GM12878 (cell line): ENCODE data around the gene DCP1A. TPM values are rescaled to one million over a fixed set of nuclear protein-coding genes. Genes with fewer than 3 reads are reported as not detected.

Source experiments
- ATAC-seq: fragments of 200-7000 bp; cut with Tn5 transposase; 3 replicates; pipeline ENCODE4 v1.9.1; 2020; ENCODE audit warnings: mild to moderate bottlenecking, moderate library complexity
- BruUV-seq: library from RNA; stranded (reverse); fragments of 400-500 nt; replicated peaks from 2 replicates; lab custom pipeline; 2021; lab: Mats Ljungman, UMichigan
- CTCF ChIA-PET: fragments of 300-600 bp; sonication (Branson Sonifier 250); formaldehyde crosslinking; extraction: SDS; loops from one replicate; lab custom pipeline; 2021; ENCODE audit warnings: inconsistent platforms; lab: Yijun Ruan, JAX
- POLR2A ChIA-PET: fragments of 350-600 bp; formaldehyde crosslinking; extraction: SDS; loops from one replicate; lab custom pipeline; 2021; ENCODE audit warnings: inconsistent platforms; lab: Charles Lee
- RAD21 ChIA-PET: fragments of 300-600 bp; sonication (Branson Sonifier 250); formaldehyde crosslinking; loops from one replicate; lab custom pipeline; 2023; ENCODE audit warnings: antibody characterized with exemption; ENCODE audit not compliant: unreplicated experiment; lab: Charles Lee
- SMC1A ChIA-PET: fragments of 300-600 bp; sonication (Branson Sonifier 250); formaldehyde crosslinking; loops from one replicate; lab custom pipeline; 2023; ENCODE audit not compliant: unreplicated experiment, uncharacterized antibody; lab: Charles Lee
- DNase-seq: peaks from one replicate; pipeline ENCODE4 v3.0.0-alpha.2; 2011; ENCODE audit warnings: low read depth, low spot score
- FAIRE-seq: peaks from 3 replicates; lab custom pipeline; 2011; peaks lifted over from hg19 to GRCh38; lab: Jason Lieb, UNC
- H2AFZ ChIP-seq: 2 replicates; pipeline ENCODE4 v1.6.0; 2011; ENCODE audit warnings: low read depth, low read length, control low read depth; ENCODE audit not compliant: control insufficient read depth
- H3K27ac ChIP-seq: 2 replicates; pipeline ENCODE4 v1.5.1; 2011; ENCODE audit warnings: control low read depth; ENCODE audit not compliant: control insufficient read depth, insufficient read depth
- H3K27me3 ChIP-seq, 2 experiments: replicated peaks in 1 of 2; 2 replicates each; pipeline versions ENCODE4 v1.6.0 to v1.6.1; 2011; ENCODE audit warnings: low read length in 1 of 2; ENCODE audit not compliant: control insufficient read depth in 2 of 2, insufficient read depth in 2 of 2
- H3K36me3 ChIP-seq, 2 experiments: 2 replicates each; pipeline ENCODE4 v1.5.1; 2011; ENCODE audit warnings: low read length in 1 of 2; ENCODE audit not compliant: control insufficient read depth in 2 of 2, insufficient read depth in 2 of 2
- H3K4me1 ChIP-seq: 2 replicates; pipeline ENCODE4 v1.6.1; 2011; ENCODE audit warnings: mild to moderate bottlenecking, low read length, moderate library complexity, mixed read lengths; ENCODE audit not compliant: control insufficient read depth, insufficient read depth
- H3K4me2 ChIP-seq: 2 replicates; pipeline ENCODE4 v1.6.0; 2011; ENCODE audit warnings: control low read depth; ENCODE audit not compliant: control insufficient read depth, insufficient read depth
- H3K4me3 ChIP-seq: fragments of 200-600 bp; sonication (generic); 2 replicates; pipeline ENCODE4 v1.5.1; 2016
- H3K79me2 ChIP-seq: 2 replicates; pipeline ENCODE4 v1.6.0; 2011; ENCODE audit warnings: low read length; ENCODE audit not compliant: control insufficient read depth, insufficient read depth
- H3K9ac ChIP-seq: 2 replicates; pipeline ENCODE4 v1.8.0; 2011; ENCODE audit warnings: low read length, control low read depth, mixed read lengths; ENCODE audit not compliant: control insufficient read depth, insufficient read depth
- H3K9me3 ChIP-seq: replicated peaks from 3 replicates; pipeline ENCODE4 v1.5.1; 2011; ENCODE audit warnings: mild to moderate bottlenecking, low read length; ENCODE audit not compliant: control insufficient read depth, insufficient read depth
- H4K20me1 ChIP-seq: 2 replicates; pipeline ENCODE4 v1.6.0; 2011; ENCODE audit not compliant: control insufficient read depth, insufficient read depth
- BCL11A ChIP-seq: IDR thresholded peaks from 2 replicates; pipeline ENCODE4 v1.6.1; 2011; ENCODE audit warnings: low read depth, low read length
- CEBPB ChIP-seq, 2 experiments: fragments of 150-350 bp in 1 of 2; IDR thresholded peaks; 2 replicates each; pipeline ENCODE4 v1.6.1; 2012 to 2014; ENCODE audit warnings: low read depth in 2 of 2, low read length in 2 of 2, borderline replicate concordance in 1 of 2, inconsistent platforms in 1 of 2
- CHD2 ChIP-seq: IDR thresholded peaks from 2 replicates; pipeline ENCODE4 v1.6.1; 2011; ENCODE audit warnings: low read depth, low read length, improper control_type of control experiment, borderline replicate concordance
- HDAC6 ChIP-seq: fragments of 200-600 bp; sonication (generic); IDR thresholded peaks from one replicate; pipeline ENCODE4 v1.8.0; 2017; ENCODE audit warnings: antibody characterized with exemption; ENCODE audit not compliant: unreplicated experiment
- KAT2A ChIP-seq: conservative IDR thresholded peaks from 2 replicates; pipeline ENCODE4 v1.6.1; 2011; ENCODE audit warnings: low read depth, low read length; ENCODE audit not compliant: control insufficient read depth
- MXI1 ChIP-seq: fragments of 150-350 bp; IDR thresholded peaks from 2 replicates; pipeline ENCODE4 v1.6.1; 2011; ENCODE audit warnings: low read depth, mild to moderate bottlenecking, inconsistent platforms, low read length, improper control_type of control experiment
- NFXL1 ChIP-seq: fragments of 450-650 bp; IDR thresholded peaks from 2 replicates; pipeline ENCODE4 v1.6.1; 2017; ENCODE audit warnings: antibody characterized with exemption, mild to moderate bottlenecking, borderline replicate concordance
- SUPT20H ChIP-seq: IDR thresholded peaks from 2 replicates; pipeline ENCODE4 v1.6.1; 2011; ENCODE audit warnings: low read depth, mild to moderate bottlenecking, low read length, moderate library complexity, borderline replicate concordance; ENCODE audit not compliant: control insufficient read depth
- TAF1 ChIP-seq: IDR thresholded peaks from 2 replicates; pipeline ENCODE4 v1.6.1; 2011; ENCODE audit warnings: mild to moderate bottlenecking, low read depth, low read length, borderline replicate concordance
- YBX1 ChIP-seq: fragments of 450-650 bp; IDR thresholded peaks from 2 replicates; pipeline ENCODE4 v1.6.1; 2016; ENCODE audit warnings: antibody characterized with exemption
- whole genome bisulfite sequencing: methylation state at CpG from one replicate; pipeline ENCODE4 v1.1.6; 2016; ENCODE audit warnings: low lambda C conversion rate; ENCODE audit not compliant: insufficient replicate concordance, insufficient coverage; ENCODE audit errors: missing lambda C conversion rate; 5-methylcytosine and 5-hydroxymethylcytosine counted together
- in situ Hi-C: fragments of 300-500 bp; cut with MboI; formaldehyde crosslinking; loops from 9 replicates; pipeline ENCODE4 v1.14.3; 2018; ENCODE audit warnings: mixed read lengths
- intact Hi-C: fragments of 100-400 bp; cut with micrococcal nuclease; formaldehyde crosslinking; loops from one replicate; pipeline ENCODE4 v1.14.2; 2022; ENCODE audit not compliant: unreplicated experiment
- polyA plus RNA-seq, 11 experiments: library from polyadenylated mRNA; depleted of rRNA in 4 of 11; unstranded in 6 of 11; stranded (reverse) in 5 of 11; fragments of >200 nt; fragmentation: Nextera tagmentation in 4 of 11; fragmentation: Illumina TruSeq in 1 of 11; extraction: Ambion mirVana in 4 of 11; extraction: Trizol in 1 of 11; gene quantifications; 1 replicate in 1 of 11; 2 replicates in 10 of 11; pipeline versions ENCODE4 v1.2.1 to v1.2.3, GENCODE V29; 2011 to 2016; ENCODE audit warnings: inconsistent platforms in 2 of 11, missing spikeins in 2 of 11, low read depth in 1 of 11
- total RNA-seq, 4 experiments: library from RNA; depleted of rRNA in 3 of 4; stranded (reverse); fragments of >200 nt in 3 of 4; fragmentation: Illumina TruSeq in 1 of 4; extraction: Trizol in 1 of 4; gene quantifications; 2 replicates each; pipeline versions ENCODE4 v1.2.1 to v1.2.3, GENCODE V29; 2013 to 2021
- TF ChIP-seq, protein P1 (sequence below): fragments of 450-650 bp; IDR thresholded peaks from 2 replicates; pipeline ENCODE4 v1.6.1; 2016; ENCODE audit warnings: mild to moderate bottlenecking
- TF ChIP-seq, protein P2 (sequence below): fragments of 150-350 bp; IDR thresholded peaks from 2 replicates; pipeline ENCODE4 v1.6.1; 2014; ENCODE audit warnings: mild to moderate bottlenecking, low read depth, low read length
- TF ChIP-seq, protein P3 (sequence below): fragments of 450-650 bp; IDR thresholded peaks from 2 replicates; pipeline ENCODE4 v1.6.1; 2017; ENCODE audit warnings: antibody characterized with exemption, mild to moderate bottlenecking, moderate library complexity
- TF ChIP-seq, protein P4 (sequence below): IDR thresholded peaks from 2 replicates; pipeline ENCODE4 v1.6.1; 2012; ENCODE audit warnings: low read length, inconsistent platforms

The DCP1A gene
- total and polyA plus RNA-seq, 10 of the 15 experiments (the other 5 are each of a cell fraction or from before 2014, with no cell fraction given) = 12.5 to 34.6 (median 16.3) TPM

DNA sequence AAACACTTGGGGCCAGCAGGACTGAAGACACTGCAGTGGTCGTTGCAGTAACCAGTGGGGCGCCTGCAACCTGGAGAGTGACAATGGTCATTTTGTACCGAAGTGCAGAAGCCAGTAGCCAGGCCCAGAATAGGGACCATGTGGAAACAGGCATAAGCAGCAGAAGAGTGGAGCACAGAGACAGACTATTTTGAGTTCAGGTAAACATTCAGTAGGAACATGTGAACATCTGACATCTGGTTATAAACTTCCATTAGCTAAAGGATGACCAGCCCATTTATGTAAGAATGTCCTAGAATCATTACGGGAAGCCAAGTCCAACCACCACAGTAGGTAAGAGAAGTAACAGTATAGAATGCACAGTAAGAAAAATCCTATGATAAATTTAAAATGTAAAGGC, 59.1 kb downstream of the DCP1A start (continued):
- TF ChIP-seq SUPT20H (no peak), NFXL1 (no peak)

DNA sequence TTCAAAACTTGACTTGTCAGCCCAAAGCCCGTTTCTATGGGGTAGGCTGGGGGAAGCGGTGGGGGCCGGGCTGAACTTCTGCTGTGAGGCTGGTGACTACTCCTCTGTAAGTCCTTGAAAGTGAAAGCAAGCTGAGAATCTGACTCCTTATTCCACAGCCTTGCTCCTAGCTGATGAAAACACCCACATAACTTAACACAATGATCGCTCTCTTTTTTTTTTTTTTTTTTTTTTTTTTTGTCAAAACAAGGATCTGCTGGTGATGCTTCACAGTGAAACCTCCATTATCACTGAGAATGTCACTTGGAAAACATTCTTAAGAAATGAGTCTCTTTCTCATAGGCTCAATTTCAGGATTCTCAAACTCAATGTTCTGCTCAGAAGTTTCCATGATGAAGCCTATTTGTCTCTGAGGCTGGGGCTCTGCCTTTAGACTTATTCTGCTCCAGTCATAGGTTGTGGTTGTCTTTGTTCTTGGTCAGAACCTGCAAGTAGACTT, 60.2 kb downstream of the DCP1A start:
- Histone ChIP-seq H3K4me1 (no peaks in the 10 kb centered on the region), H3K4me3 (no peak overlapping the region), H3K27me3 (no peaks in the 10 kb centered on the region), H3K36me3 (peaks cover 4 to 30% of the 10 kb centered on the region in 2 experiments), H4K20me1 (no peaks in the 10 kb centered on the region), H3K27ac (no peak overlapping the region), H3K9me3 (no peaks in the 10 kb centered on the region), H2AFZ (no peak overlapping the region), H3K9ac (no peak overlapping the region), H3K79me2 (no peaks in the 10 kb centered on the region), H3K4me2 (no peak overlapping the region)
- no TSS peak for BruUV-seq
- ATAC-seq = no peak
- CTCF ChIA-PET = interaction anchor here (0.6 to 1.7 kb wide), 4 partner anchors 11 to 179 kb away, joined by 3 to 6 read pairs (median 4); no protein-coding TSS in a partner anchor
- 65% methylated on average over 3 of the region's 4 CpGs for WGBS
- POLR2A ChIA-PET = interaction anchor here (0.6 to 1.4 kb wide), 3 partner anchors 12 to 119 kb away, joined by 5 to 9 read pairs (median 6); no protein-coding TSS in a partner anchor
- DNase-seq = no peak
- FAIRE-seq = no peak
- SMC1A ChIA-PET = interaction anchor here (2.2 kb wide), 1 partner anchor 36 kb away, joined by 6 read pairs; no protein-coding TSS in a partner anchor
- in situ Hi-C loops (no loop called here), intact Hi-C loops (no loop called here)
- RAD21 ChIA-PET = interaction anchor here (0.7 to 1.6 kb wide), 3 partner anchors 28 to 173 kb away, joined by 4 to 8 read pairs (median 5); no protein-coding TSS in a partner anchor
- TF ChIP-seq, protein P1, sequence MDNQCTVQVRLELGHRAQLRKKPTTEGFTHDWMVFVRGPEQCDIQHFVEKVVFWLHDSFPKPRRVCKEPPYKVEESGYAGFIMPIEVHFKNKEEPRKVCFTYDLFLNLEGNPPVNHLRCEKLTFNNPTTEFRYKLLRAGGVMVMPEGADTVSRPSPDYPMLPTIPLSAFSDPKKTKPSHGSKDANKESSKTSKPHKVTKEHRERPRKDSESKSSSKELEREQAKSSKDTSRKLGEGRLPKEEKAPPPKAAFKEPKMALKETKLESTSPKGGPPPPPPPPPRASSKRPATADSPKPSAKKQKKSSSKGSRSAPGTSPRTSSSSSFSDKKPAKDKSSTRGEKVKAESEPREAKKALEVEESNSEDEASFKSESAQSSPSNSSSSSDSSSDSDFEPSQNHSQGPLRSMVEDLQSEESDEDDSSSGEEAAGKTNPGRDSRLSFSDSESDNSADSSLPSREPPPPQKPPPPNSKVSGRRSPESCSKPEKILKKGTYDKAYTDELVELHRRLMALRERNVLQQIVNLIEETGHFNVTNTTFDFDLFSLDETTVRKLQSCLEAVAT = no peak
- TF ChIP-seq YBX1 = no peak
- no peak for TF ChIP-seq HDAC6
- TF ChIP-seq MXI1 = no peak
- no peak for TF ChIP-seq CEBPB (IDR thresholded peaks at IDR 0.05; ENCODE audit: borderline replicate concordance in 1 of 2, low read depth in 2 of 2, low read length in 2 of 2)
- TF ChIP-seq TAF1 = no peak
- TF ChIP-seq, protein P2, sequence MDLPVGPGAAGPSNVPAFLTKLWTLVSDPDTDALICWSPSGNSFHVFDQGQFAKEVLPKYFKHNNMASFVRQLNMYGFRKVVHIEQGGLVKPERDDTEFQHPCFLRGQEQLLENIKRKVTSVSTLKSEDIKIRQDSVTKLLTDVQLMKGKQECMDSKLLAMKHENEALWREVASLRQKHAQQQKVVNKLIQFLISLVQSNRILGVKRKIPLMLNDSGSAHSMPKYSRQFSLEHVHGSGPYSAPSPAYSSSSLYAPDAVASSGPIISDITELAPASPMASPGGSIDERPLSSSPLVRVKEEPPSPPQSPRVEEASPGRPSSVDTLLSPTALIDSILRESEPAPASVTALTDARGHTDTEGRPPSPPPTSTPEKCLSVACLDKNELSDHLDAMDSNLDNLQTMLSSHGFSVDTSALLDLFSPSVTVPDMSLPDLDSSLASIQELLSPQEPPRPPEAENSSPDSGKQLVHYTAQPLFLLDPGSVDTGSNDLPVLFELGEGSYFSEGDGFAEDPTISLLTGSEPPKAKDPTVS = no peak
- TF ChIP-seq, protein P3, sequence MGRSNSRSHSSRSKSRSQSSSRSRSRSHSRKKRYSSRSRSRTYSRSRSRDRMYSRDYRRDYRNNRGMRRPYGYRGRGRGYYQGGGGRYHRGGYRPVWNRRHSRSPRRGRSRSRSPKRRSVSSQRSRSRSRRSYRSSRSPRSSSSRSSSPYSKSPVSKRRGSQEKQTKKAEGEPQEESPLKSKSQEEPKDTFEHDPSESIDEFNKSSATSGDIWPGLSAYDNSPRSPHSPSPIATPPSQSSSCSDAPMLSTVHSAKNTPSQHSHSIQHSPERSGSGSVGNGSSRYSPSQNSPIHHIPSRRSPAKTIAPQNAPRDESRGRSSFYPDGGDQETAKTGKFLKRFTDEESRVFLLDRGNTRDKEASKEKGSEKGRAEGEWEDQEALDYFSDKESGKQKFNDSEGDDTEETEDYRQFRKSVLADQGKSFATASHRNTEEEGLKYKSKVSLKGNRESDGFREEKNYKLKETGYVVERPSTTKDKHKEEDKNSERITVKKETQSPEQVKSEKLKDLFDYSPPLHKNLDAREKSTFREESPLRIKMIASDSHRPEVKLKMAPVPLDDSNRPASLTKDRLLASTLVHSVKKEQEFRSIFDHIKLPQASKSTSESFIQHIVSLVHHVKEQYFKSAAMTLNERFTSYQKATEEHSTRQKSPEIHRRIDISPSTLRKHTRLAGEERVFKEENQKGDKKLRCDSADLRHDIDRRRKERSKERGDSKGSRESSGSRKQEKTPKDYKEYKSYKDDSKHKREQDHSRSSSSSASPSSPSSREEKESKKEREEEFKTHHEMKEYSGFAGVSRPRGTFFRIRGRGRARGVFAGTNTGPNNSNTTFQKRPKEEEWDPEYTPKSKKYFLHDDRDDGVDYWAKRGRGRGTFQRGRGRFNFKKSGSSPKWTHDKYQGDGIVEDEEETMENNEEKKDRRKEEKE = no peak
- TF ChIP-seq, protein P4, sequence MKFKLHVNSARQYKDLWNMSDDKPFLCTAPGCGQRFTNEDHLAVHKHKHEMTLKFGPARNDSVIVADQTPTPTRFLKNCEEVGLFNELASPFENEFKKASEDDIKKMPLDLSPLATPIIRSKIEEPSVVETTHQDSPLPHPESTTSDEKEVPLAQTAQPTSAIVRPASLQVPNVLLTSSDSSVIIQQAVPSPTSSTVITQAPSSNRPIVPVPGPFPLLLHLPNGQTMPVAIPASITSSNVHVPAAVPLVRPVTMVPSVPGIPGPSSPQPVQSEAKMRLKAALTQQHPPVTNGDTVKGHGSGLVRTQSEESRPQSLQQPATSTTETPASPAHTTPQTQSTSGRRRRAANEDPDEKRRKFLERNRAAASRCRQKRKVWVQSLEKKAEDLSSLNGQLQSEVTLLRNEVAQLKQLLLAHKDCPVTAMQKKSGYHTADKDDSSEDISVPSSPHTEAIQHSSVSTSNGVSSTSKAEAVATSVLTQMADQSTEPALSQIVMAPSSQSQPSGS = no peak
- no peak for TF ChIP-seq BCL11A
- TF ChIP-seq KAT2A = no peak
- no peak for TF ChIP-seq CHD2
